Activated naive CD8-positive, alpha-beta T cell treated with anti-CD3 and anti-CD28 coated beads for 36 hours (primary cell): ENCODE results near the gene MALT1. TPM values are rescaled to one million over a fixed set of nuclear protein-coding genes. Genes with fewer than 3 reads are reported as not detected.

Experiments
- DNase-seq: peaks from one replicate; pipeline ENCODE4 v3.0.0; 2021
- H3K27ac Mint-ChIP-seq: one replicate; pipeline ENCODE4 v1.8.0; 2022; ENCODE audit warnings: mild to moderate bottlenecking, moderate library complexity, mixed read lengths
- H3K27me3 Mint-ChIP-seq: one replicate; pipeline ENCODE4 v1.8.0; 2022; ENCODE audit warnings: mild to moderate bottlenecking, mixed read lengths
- H3K36me3 Mint-ChIP-seq: one replicate; pipeline ENCODE4 v1.8.0; 2021; ENCODE audit warnings: mild to moderate bottlenecking, mixed read lengths
- H3K4me1 Mint-ChIP-seq: one replicate; pipeline ENCODE4 v1.8.0; 2021; ENCODE audit warnings: mixed read lengths
- H3K4me3 Mint-ChIP-seq: one replicate; pipeline ENCODE4 v1.8.0; 2022; ENCODE audit warnings: mild to moderate bottlenecking, moderate library complexity, mixed read lengths
- H3K9me3 Mint-ChIP-seq: one replicate; pipeline ENCODE4 v1.8.0; 2022; ENCODE audit warnings: mixed read lengths
- total RNA-seq, 2 experiments: library from RNA; stranded (reverse); gene quantifications; one replicate each; pipeline ENCODE4 v1.2.3, GENCODE V29; 2021

The MALT1 gene, protein sequence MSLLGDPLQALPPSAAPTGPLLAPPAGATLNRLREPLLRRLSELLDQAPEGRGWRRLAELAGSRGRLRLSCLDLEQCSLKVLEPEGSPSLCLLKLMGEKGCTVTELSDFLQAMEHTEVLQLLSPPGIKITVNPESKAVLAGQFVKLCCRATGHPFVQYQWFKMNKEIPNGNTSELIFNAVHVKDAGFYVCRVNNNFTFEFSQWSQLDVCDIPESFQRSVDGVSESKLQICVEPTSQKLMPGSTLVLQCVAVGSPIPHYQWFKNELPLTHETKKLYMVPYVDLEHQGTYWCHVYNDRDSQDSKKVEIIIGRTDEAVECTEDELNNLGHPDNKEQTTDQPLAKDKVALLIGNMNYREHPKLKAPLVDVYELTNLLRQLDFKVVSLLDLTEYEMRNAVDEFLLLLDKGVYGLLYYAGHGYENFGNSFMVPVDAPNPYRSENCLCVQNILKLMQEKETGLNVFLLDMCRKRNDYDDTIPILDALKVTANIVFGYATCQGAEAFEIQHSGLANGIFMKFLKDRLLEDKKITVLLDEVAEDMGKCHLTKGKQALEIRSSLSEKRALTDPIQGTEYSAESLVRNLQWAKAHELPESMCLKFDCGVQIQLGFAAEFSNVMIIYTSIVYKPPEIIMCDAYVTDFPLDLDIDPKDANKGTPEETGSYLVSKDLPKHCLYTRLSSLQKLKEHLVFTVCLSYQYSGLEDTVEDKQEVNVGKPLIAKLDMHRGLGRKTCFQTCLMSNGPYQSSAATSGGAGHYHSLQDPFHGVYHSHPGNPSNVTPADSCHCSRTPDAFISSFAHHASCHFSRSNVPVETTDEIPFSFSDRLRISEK
- 10 to 100 TPM; 46.2 to 46.5 TPM for total RNA-seq

- peak; percentile 95 for DNase-seq
- Mint-ChIP-seq H3K9me3 (peaks cover 6% of the 10 kb centered on the region), H3K27me3 (no peaks in the 10 kb centered on the region), H3K36me3 (peaks cover 30% of the 10 kb centered on the region), H3K4me3 (peak within 1 kb of the TSS; percentile 97), H3K27ac (peak within 1 kb of the TSS; percentile 92), H3K4me1 (peaks cover 59% of the 10 kb centered on the region)
These were observed at the start of gene MALT1 for GRCh38 chr18:58671111-58671631. TSS of gene MALT1 (plus strand) at chr18:58671465. CDS start at chr18:58671644, 179 bp downstream.

DNA sequence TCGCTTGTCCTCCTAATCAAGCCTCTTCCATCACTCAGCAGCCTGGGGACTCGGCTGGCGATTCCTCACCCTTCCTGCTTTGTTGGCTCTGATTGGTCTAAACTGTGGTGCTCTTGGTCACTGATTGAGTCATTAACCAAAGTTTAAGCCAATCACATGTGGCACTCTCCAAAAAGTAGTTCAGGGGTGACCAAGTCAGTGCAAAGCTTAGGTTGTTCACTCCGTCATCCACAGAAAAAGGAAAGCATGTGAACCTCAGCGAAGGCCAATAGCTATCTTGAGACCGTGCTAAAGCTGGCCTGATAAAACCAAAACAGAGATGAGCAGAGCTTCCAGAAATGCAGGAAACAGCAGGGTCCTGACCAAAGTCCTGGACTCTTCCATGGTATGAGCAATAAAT is 47.3 kb upstream of the MALT1 start:
- no peaks in the 10 kb centered on the region for H3K36me3 Mint-ChIP-seq
- no peaks in the 10 kb centered on the region for H3K27me3 Mint-ChIP-seq
- H3K9me3 Mint-ChIP-seq, result no peaks in the 10 kb centered on the region
- no peak overlapping the region for H3K27ac Mint-ChIP-seq
- no peak for DNase-seq
- peaks cover 24% of the 10 kb centered on the region for H3K4me1 Mint-ChIP-seq
- no peak overlapping the region for H3K4me3 Mint-ChIP-seq

DNA sequence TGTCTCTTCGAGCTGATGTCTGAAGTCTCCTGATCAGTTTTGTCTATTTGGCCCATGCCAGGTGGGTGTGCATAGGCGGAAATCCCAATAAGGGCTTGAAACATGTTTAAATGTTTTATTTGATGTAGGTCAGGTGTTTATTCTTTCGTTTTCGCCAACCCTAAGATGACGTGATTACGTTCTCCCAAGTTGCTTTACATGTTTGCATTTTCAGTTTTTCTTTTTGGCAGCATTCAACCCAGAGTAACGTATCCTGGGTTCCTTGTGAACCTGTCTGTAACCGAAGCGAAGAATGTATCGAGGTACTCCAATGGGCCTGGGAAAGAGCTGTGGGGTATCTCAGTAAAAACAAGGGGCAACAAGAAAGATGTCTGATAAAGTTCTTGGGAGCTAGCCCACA is 45.4 kb upstream of the MALT1 start:
- Mint-ChIP-seq H3K9me3 (no peaks in the 10 kb centered on the region), H3K27ac (no peak overlapping the region), H3K36me3 (no peaks in the 10 kb centered on the region), H3K27me3 (no peaks in the 10 kb centered on the region), H3K4me3 (no peak overlapping the region), H3K4me1 (peaks cover 37% of the 10 kb centered on the region)
- no peak for DNase-seq

DNA sequence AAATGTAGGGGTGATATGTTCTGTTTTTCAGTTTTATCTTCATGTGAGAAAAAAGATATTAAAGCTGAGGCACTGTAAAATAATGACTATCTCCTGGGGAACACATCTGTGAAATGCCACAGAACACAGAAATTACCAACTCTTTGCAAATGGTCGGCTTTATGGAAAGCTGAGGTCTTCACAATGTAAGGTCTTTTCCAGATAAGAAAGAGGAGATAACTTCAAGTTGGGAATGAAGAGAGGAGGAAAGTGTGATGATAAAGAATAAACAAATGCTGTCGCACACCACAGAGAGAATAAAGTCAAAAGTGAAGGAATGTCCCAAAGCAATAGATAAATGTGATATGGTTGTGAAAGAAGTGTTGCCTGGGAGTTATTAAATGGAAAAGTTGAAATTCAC is 41.2 kb upstream of the MALT1 start:
- no peak for DNase-seq
- Mint-ChIP-seq H3K9me3 (no peaks in the 10 kb centered on the region), H3K36me3 (no peaks in the 10 kb centered on the region), H3K27me3 (no peaks in the 10 kb centered on the region), H3K4me1 (peaks cover 44% of the 10 kb centered on the region), H3K4me3 (no peak overlapping the region), H3K27ac (no peak overlapping the region)

GRCh38 chr18:58631301-58631700 is 40.0 kb upstream of the MALT1 start:
- Mint-ChIP-seq H3K4me1 (peaks cover 48% of the 10 kb centered on the region), H3K27me3 (no peaks in the 10 kb centered on the region), H3K9me3 (no peaks in the 10 kb centered on the region), H3K36me3 (no peaks in the 10 kb centered on the region), H3K27ac (no peak overlapping the region), H3K4me3 (no peak overlapping the region)
- DNase-seq, result no peak

GRCh38 chr18:58632552-58632951 is 38.7 kb upstream of the MALT1 start:
- no peak overlapping the region for H3K4me3 Mint-ChIP-seq
- H3K9me3 Mint-ChIP-seq, result no peaks in the 10 kb centered on the region
- H3K27ac Mint-ChIP-seq, result no peak overlapping the region
- no peak for DNase-seq
- no peaks in the 10 kb centered on the region for H3K27me3 Mint-ChIP-seq
- H3K4me1 Mint-ChIP-seq, result peaks cover 48% of the 10 kb centered on the region
- no peaks in the 10 kb centered on the region for H3K36me3 Mint-ChIP-seq

DNA sequence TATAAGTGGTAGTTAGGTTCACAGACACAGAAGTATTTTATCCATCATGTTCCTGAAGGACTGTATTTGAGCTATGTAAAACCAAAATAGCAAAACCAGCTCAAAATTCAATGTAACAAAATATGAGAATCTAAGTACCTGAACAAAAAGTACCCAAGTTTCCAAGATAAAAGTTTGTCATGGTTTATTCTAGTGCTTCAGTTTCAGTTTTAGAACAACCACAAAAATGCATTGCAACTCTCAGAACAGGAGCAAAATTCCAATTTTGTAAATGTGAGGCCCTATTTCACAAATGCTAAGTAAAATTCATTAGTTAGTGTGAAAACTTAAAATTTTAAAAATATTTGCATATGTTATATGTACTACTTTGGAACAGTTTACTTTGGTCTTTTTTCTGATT is 37.4 kb upstream of the MALT1 start:
- H3K36me3 Mint-ChIP-seq, result no peaks in the 10 kb centered on the region
- no peak overlapping the region for H3K4me3 Mint-ChIP-seq
- H3K9me3 Mint-ChIP-seq, result no peaks in the 10 kb centered on the region
- peaks cover 51% of the 10 kb centered on the region for H3K4me1 Mint-ChIP-seq
- no peak for DNase-seq
- peak overlapping the region; percentile 25 for H3K27ac Mint-ChIP-seq
- H3K27me3 Mint-ChIP-seq, result no peaks in the 10 kb centered on the region

- Mint-ChIP-seq H3K9me3 (no peaks in the 10 kb centered on the region), H3K4me1 (peaks cover 42% of the 10 kb centered on the region), H3K36me3 (no peaks in the 10 kb centered on the region), H3K27me3 (no peaks in the 10 kb centered on the region), H3K4me3 (no peak overlapping the region), H3K27ac (no peak overlapping the region)
- DNase-seq, result no peak
These were observed 35.4 kb upstream of the MALT1 start for GRCh38 chr18:58635891-58636290.

DNA sequence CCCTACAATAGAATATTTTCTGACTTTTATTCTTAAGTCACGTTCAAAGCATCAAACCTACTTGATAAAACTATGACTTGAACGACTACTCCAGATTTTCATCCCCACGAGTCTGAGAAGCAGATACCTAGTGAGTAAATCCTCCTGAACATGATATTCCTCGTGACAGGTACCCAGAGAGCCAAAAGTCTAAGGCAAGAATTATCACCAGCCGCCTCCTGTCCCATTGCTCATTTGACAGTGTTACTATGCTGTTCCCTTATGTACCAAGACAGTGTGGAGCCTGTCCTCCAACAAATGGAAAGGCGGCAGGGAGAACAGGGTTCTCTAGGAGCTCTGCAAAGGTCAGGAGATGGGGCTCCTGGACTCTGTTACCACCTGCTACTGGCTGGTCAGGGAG is 34.1 kb upstream of the MALT1 start:
- H3K4me3 Mint-ChIP-seq, result no peak overlapping the region
- no peak overlapping the region for H3K27ac Mint-ChIP-seq
- DNase-seq, result no peak
- no peaks in the 10 kb centered on the region for H3K36me3 Mint-ChIP-seq
- peaks cover 40% of the 10 kb centered on the region for H3K4me1 Mint-ChIP-seq
- H3K9me3 Mint-ChIP-seq, result no peaks in the 10 kb centered on the region
- H3K27me3 Mint-ChIP-seq, result no peaks in the 10 kb centered on the region

DNA sequence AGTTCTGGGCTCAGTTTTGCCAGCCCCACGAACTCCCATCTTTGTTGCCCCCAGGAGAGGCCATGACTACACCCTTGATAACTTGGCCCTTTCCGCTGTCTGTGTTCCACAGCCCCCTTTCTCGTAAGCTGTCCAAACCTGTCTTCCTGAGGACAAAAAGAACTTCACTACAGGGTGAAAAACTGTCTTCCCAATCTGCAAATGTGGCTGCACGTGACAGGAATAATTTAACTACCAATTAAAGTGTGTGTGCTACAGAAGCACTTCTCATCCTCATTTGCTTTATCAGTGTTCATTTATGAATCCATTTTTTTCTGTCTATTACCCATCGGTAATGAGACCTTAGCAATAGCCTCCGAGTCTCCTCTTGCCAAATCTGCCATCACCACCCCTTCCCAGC is 33.3 kb upstream of the MALT1 start:
- no peak overlapping the region for H3K27ac Mint-ChIP-seq
- no peak overlapping the region for H3K4me3 Mint-ChIP-seq
- no peak for DNase-seq
- H3K9me3 Mint-ChIP-seq, result no peaks in the 10 kb centered on the region
- H3K4me1 Mint-ChIP-seq, result peaks cover 40% of the 10 kb centered on the region
- no peaks in the 10 kb centered on the region for H3K36me3 Mint-ChIP-seq
- H3K27me3 Mint-ChIP-seq, result no peaks in the 10 kb centered on the region

GRCh38 chr18:58638441-58638840 is 32.8 kb upstream of the MALT1 start:
- Mint-ChIP-seq H3K27ac (peak overlapping the region; percentile 1), H3K4me3 (no peak overlapping the region), H3K27me3 (no peaks in the 10 kb centered on the region), H3K9me3 (no peaks in the 10 kb centered on the region), H3K36me3 (no peaks in the 10 kb centered on the region), H3K4me1 (peaks cover 37% of the 10 kb centered on the region)
- no peak for DNase-seq

GRCh38 chr18:58639237-58639636 is 32.0 kb upstream of the MALT1 start:
- no peaks in the 10 kb centered on the region for H3K36me3 Mint-ChIP-seq
- H3K9me3 Mint-ChIP-seq, result no peaks in the 10 kb centered on the region
- H3K27ac Mint-ChIP-seq, result no peak overlapping the region
- H3K27me3 Mint-ChIP-seq, result no peaks in the 10 kb centered on the region
- H3K4me3 Mint-ChIP-seq, result no peak overlapping the region
- DNase-seq, result no peak
- peaks cover 30% of the 10 kb centered on the region for H3K4me1 Mint-ChIP-seq

DNA sequence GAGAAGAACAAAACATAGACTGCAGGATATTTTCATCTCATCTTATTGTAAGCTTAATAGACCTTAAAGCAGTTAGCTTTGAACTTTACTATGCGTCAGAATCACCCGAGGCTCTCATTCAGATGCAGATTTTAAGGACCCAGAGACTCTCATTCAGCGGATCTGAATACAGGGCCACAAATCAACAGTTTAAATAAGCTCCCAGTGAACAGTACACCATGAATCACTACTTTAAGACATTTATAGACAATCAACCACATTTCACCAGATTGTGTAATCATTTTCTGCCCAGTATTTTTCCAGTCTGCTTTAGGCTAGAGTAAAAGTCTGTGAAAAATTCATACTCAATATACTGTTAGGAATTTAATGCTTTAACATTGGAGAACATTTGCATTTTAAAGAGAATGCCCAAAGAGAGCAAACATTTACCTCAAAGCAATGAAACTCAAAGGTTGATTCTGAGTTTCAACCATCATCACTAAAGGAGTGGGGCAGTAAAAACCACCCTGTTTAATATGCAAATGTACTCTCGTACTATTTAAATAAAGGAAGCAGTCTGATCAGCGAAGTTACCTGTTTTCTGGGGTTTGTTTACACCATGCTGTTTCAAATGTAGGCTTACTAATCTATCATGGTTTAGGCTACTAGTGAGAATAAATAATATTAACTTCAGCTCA is 31.4 kb upstream of the MALT1 start:
- no peak overlapping the region for H3K27ac Mint-ChIP-seq
- H3K4me3 Mint-ChIP-seq, result no peak overlapping the region
- peaks cover 26% of the 10 kb centered on the region for H3K4me1 Mint-ChIP-seq
- no peaks in the 10 kb centered on the region for H3K9me3 Mint-ChIP-seq
- H3K36me3 Mint-ChIP-seq, result no peaks in the 10 kb centered on the region
- no peaks in the 10 kb centered on the region for H3K27me3 Mint-ChIP-seq
- DNase-seq, result no peak

GRCh38 chr18:58640428-58640805 is 30.8 kb upstream of the MALT1 start:
- H3K4me1 Mint-ChIP-seq, result peaks cover 25% of the 10 kb centered on the region
- H3K4me3 Mint-ChIP-seq, result no peak overlapping the region
- no peaks in the 10 kb centered on the region for H3K9me3 Mint-ChIP-seq
- no peaks in the 10 kb centered on the region for H3K36me3 Mint-ChIP-seq
- no peak for DNase-seq
- no peaks in the 10 kb centered on the region for H3K27me3 Mint-ChIP-seq
- H3K27ac Mint-ChIP-seq, result no peak overlapping the region
